ENCODE data around the gene BIN1.
"Not testable (repeated sequence)": the region's sequence is repeated elsewhere in the genome, so short reads cannot be mapped to it uniquely, and the experiment has no call there.

Gene BIN1

DNA sequence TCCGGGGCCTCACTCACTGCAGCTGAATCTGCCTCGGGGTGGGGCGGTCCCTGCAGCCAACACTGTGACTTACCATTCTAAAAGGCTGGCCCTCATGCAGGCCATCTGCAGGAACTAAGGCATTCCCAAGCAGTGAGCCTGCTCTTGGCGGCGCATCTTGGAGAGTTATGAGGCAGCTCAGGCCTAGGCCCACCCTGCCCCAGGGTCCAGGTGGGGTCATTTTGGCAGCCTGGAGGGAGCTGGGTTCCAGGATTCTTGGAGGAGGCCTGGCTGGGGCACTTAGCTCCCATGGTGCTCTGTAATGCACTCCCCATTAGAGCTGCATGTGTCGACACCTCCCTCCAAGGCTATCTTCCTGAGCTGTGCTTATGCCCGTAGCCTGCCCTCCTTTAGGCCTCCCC is 14.8 kb upstream of the BIN1 start:
- no peak for DNase-seq (ENCODE audit: low spot score)

GRCh38 chr2:127121353-127121752 is 14.4 kb upstream of the BIN1 start:
- no peak for DNase-seq (ENCODE audit: low spot score)
- TF ChIP-seq CTCF (IDR thresholded peaks at IDR 0.05; ENCODE audit: extremely low read depth, missing control alignments) = no peak

More for the DNA sequence above, 14.8 kb upstream of the BIN1 start:
- TF ChIP-seq CTCF (IDR thresholded peaks at IDR 0.05; ENCODE audit: extremely low read depth, missing control alignments) = no peak

- DNase-seq (ENCODE audit: low spot score) = not testable (repeated sequence)
These were observed 13.5 kb upstream of the BIN1 start for GRCh38 chr2:127120408-127120807.

DNA sequence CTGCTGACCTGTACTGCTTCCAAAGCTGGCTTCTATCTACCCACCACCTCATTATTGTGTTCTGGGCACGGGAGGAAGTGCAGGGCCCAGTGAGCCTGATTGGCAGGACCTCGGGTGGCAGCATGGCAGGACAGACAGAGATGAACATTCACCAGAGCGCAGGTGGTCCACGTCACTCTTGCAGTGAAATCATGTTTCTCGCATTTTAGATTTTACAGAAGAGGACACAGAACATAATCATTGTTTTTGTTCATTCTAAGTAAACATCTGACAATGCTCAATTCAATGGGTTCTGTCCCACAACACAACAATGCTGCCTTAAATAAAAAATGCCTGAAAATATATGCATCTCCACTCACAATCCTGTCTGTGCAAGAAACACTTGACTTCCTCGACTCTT is 11.5 kb upstream of the BIN1 start:
- DNase-seq (ENCODE audit: low spot score) = no peak
- TF ChIP-seq CTCF (IDR thresholded peaks at IDR 0.05; ENCODE audit: extremely low read depth, missing control alignments) = no peak

DNA sequence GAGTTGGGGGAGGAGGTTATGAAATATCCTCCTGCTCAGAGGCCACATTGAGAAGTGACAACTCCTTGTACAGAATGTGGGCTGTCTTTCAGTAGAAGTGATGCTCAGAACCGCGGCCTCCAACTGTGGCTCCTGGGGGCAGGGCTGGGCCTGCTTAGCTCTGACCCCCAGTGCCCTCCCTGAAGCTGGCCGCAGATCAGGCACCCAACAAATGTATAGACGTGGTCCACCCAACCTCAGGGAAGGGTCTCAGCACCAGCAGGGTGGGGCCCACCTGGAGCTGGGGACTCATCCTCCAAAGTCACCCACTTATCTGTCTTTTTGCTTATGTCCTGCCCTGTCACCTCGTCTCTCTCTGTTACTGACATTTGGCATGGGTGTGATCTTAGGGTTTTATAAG is 11.1 kb upstream of the BIN1 start:
- TF ChIP-seq CTCF (IDR thresholded peaks at IDR 0.05; ENCODE audit: extremely low read depth, missing control alignments) = no peak
- DNase-seq (ENCODE audit: low spot score) = no peak

- no peak for TF ChIP-seq CTCF (IDR thresholded peaks at IDR 0.05; ENCODE audit: extremely low read depth, missing control alignments)
- no peak for DNase-seq (ENCODE audit: low spot score)
These were observed 10.6 kb upstream of the BIN1 start for GRCh38 chr2:127117603-127118002.

DNA sequence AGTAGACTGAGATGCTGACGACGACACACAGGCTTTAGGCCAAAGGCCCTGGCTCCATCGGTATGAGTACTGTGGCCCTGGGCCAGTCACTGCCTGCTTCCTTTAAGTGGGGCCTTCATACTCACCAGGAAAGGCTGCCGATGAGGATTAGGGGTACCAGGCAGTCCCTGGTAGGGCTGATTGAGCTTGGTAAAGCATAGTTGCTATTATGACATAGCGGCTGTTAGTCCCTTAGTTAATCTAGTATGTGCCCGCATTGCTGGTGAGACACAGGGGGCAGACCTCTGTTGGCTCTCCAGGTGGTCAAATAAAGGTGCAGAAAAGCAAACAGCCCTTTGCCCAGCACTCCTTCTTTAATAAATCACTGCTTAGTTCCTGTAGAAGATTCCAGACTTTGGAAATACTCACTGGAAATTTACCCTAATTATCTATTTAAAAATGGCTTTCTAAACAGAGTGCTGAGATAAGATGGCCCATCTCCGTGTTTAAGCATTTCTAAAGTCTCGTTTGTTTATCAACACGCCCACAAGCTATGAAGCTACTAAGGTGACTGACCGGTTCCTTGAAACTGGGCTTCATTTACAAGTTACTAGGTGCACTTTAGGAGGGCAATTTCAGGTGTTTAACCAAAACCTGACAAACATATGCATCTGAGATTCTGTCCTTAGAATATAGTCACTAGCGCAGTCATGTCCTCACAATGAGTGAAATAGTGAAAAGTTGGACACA is 8.7 kb upstream of the BIN1 start:
- no peak for DNase-seq (ENCODE audit: low spot score)
- TF ChIP-seq CTCF (IDR thresholded peaks at IDR 0.05; ENCODE audit: extremely low read depth, missing control alignments) = no peak

DNA sequence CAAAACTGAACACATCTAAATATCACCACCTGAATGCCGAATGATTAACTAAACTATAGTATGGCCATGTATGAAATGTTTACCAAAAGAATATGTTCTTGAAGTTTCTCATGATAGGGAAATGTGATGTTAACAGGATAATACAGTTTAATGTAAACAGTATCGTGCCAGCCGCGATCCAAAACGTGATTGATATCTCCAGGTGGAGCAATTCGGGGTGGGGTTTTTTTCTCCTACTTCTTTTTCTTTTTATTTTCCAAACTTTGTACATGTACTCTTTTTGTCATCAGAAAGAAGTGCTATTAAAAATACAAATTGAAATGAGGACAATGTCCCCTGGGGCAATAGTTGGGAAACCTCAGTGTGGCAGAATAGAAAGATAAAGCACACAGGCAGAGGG is 4.0 kb upstream of the BIN1 start:
- DNase-seq (ENCODE audit: low spot score) = no peak
- TF ChIP-seq CTCF (IDR thresholded peaks at IDR 0.05; ENCODE audit: extremely low read depth, missing control alignments) = no peak

All from GM20000 (cell line).